NCI-H774 (cell line): Measurements from ENCODE around the gene NADK.
"Not testable (repeated sequence)": the region's sequence is repeated elsewhere in the genome, so short reads cannot be mapped to it uniquely, and the experiment has no call there.

ENCODE experiments used
- DNase-seq: peaks from one replicate; lab custom pipeline; 2025; lab: John Stamatoyannopoulos, UW

Gene NADK

GRCh38 chr1:1763657-1764621 is 14.3 kb downstream of the NADK start:
- DNase-seq = no peak

- no peak for DNase-seq
These were observed 16.5 kb downstream of the NADK start for GRCh38 chr1:1761504-1762376.

GRCh38 chr1:1760715-1761114 is 17.6 kb downstream of the NADK start:
- DNase-seq = no peak

GRCh38 chr1:1760345-1760650 is 18.0 kb downstream of the NADK start:
- DNase-seq = no peak

GRCh38 chr1:1759456-1760344 is 18.6 kb downstream of the NADK start:
- DNase-seq = no peak

GRCh38 chr1:1758692-1759455 is 19.4 kb downstream of the NADK start:
- DNase-seq = peak; percentile 50

GRCh38 chr1:1758059-1758621 is 20.1 kb downstream of the NADK start:
- no peak for DNase-seq

GRCh38 chr1:1757422-1758058 is 20.7 kb downstream of the NADK start:
- DNase-seq = no peak

GRCh38 chr1:1756661-1757421 is 21.4 kb downstream of the NADK start:
- no peak for DNase-seq

- DNase-seq = no peak
These were observed 22.4 kb downstream of the NADK start for GRCh38 chr1:1755852-1756251.

- DNase-seq = no peak
These were observed 22.8 kb downstream of the NADK start for GRCh38 chr1:1755426-1755825.

- no peak for DNase-seq
These were observed 24.0 kb downstream of the NADK start for GRCh38 chr1:1754051-1754815.

GRCh38 chr1:1753607-1754005 is 24.7 kb downstream of the NADK start:
- no peak for DNase-seq

- DNase-seq = no peak
These were observed 25.3 kb downstream of the NADK start for GRCh38 chr1:1752636-1753606.

- DNase-seq = no peak
These were observed 26.1 kb downstream of the NADK start for GRCh38 chr1:1752190-1752589.

GRCh38 chr1:1749941-1750340 is 28.3 kb downstream of the NADK start:
- not testable (repeated sequence) for DNase-seq

- no peak for DNase-seq
These were observed 29.5 kb downstream of the NADK start for GRCh38 chr1:1748686-1749321.
